LNCaP clone FGC (cell line): Measurements from ENCODE around the gene ASCL1.

Source experiments
- DNase-seq: peaks from one replicate; pipeline ENCODE4 v3.0.0-alpha.2; 2011; ENCODE audit warnings: low read depth
- H3K4me3 ChIP-seq: 2 replicates; pipeline ENCODE4 v1.5.1; 2011; ENCODE audit warnings: mild to moderate bottlenecking, low read depth, low read length, control low read depth
- TF ChIP-seq, protein P1 (sequence below): IDR thresholded peaks from 2 replicates; pipeline ENCODE4 v1.5.1; 2012; ENCODE audit warnings: mild to moderate bottlenecking; ENCODE audit not compliant: control insufficient read depth, insufficient read depth; ENCODE audit errors: extremely low read depth

The ASCL1 gene

DNA sequence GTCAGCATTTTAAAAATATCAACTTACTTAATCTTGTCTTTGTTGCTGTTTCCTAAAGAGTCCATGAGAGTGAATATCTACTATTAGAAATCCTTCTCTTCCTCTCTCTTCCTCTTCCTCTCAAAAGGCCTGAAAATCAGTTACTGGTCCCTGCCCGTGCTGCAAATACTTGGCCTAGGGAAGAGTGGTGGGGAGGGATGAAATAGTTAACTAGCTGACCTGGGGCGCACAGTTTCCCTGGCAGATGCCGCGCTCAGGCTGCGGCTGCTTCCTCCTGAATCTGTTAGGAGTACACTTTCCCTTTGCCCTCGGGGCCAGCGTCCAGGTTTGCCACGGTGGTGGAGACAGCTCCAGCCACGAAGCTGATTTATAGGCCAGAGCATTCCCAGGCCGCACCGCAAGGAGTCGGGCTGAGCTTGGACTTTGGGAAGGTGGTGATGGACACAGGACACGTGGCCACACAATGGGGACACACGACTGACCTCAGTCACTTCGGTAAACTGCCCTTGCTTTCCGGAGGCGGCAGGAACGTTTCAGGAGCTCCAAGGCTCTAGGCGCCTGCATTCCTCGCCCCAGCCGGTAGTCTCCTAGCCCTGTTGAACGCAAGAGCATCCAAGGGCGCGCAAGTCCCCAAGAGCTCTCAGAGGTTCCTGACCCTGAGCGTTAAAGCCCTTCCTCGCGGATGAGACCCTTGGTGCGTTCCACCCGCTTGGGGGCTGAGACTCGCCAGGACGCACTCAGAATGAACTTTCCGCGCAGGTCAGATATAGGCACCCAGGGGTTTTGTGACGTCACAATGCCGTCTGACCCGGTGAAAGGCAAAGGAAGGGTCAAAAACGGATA, 7.1 kb upstream of the ASCL1 start:
- H3K4me3 ChIP-seq = no peak overlapping the region
- no peak for DNase-seq
- TF ChIP-seq, protein P1, sequence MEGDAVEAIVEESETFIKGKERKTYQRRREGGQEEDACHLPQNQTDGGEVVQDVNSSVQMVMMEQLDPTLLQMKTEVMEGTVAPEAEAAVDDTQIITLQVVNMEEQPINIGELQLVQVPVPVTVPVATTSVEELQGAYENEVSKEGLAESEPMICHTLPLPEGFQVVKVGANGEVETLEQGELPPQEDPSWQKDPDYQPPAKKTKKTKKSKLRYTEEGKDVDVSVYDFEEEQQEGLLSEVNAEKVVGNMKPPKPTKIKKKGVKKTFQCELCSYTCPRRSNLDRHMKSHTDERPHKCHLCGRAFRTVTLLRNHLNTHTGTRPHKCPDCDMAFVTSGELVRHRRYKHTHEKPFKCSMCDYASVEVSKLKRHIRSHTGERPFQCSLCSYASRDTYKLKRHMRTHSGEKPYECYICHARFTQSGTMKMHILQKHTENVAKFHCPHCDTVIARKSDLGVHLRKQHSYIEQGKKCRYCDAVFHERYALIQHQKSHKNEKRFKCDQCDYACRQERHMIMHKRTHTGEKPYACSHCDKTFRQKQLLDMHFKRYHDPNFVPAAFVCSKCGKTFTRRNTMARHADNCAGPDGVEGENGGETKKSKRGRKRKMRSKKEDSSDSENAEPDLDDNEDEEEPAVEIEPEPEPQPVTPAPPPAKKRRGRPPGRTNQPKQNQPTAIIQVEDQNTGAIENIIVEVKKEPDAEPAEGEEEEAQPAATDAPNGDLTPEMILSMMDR = peak; percentile 60

- no peak for DNase-seq
- TF ChIP-seq, protein P1 = no peak
- H3K4me3 ChIP-seq = no peak overlapping the region
Measured at GRCh38 chr12:102950950-102951619, 6.4 kb upstream of the ASCL1 start.

- TF ChIP-seq, protein P1 = no peak
- no peak overlapping the region for H3K4me3 ChIP-seq
- no peak for DNase-seq
Measured at GRCh38 chr12:102951841-102952240, 5.6 kb upstream of the ASCL1 start.

GRCh38 chr12:102953221-102953620, 4.3 kb upstream of the ASCL1 start:
- DNase-seq = no peak
- no peak overlapping the region for H3K4me3 ChIP-seq
- TF ChIP-seq, protein P1 = no peak

GRCh38 chr12:102954134-102954533, 3.3 kb upstream of the ASCL1 start:
- no peak for DNase-seq
- no peak overlapping the region for H3K4me3 ChIP-seq
- TF ChIP-seq, protein P1 = no peak

GRCh38 chr12:102955926-102956737, 1.3 kb upstream of the ASCL1 start:
- TF ChIP-seq, protein P1 = no peak
- DNase-seq = no peak
- no peak overlapping the region for H3K4me3 ChIP-seq
